ENCODE data around the gene ZNRF1. TPM values are rescaled to one million over a fixed set of nuclear protein-coding genes. Genes with fewer than 3 reads are reported as not detected.

The ZNRF1 gene
- total RNA-seq, 3 donors from 2014 or later: 29.9 to 42.7 (median 39.3) TPM

- intact Hi-C loops (cut with DNase I, micrococcal nuclease): no loop called here
- no peak for TF ChIP-seq CTCF (IDR thresholded peaks at IDR 0.05)
- peak in 1 of 3 donors; percentile 76 for DNase-seq
Observed at GRCh38 chr16:75065521-75066149, 66.8 kb downstream of the ZNRF1 start.

GRCh38 chr16:75066861-75067447 lies 68.1 kb downstream of the ZNRF1 start:
- no peak for ATAC-seq
- intact Hi-C loops (cut with DNase I, micrococcal nuclease): no loop called here
- H3K4me3 ChIP-seq: no peak overlapping the region

More at GRCh38 chr16:75065521-75066149, 66.8 kb downstream of the ZNRF1 start:
- Histone ChIP-seq H3K4me1 (ENCODE audit: low read depth) (peaks cover 31% of the 10 kb centered on the region), H3K36me3 (ENCODE audit: low read depth) (no peaks in the 10 kb centered on the region), H3K4me3 (no peak overlapping the region), H3K9me3 (no peaks in the 10 kb centered on the region)
- ATAC-seq: peak; percentile 82

GRCh38 chr16:75068085-75069031 lies 69.5 kb downstream of the ZNRF1 start:
- no peak for TF ChIP-seq CTCF (IDR thresholded peaks at IDR 0.05)
- no peaks in the 10 kb centered on the region for H3K36me3 ChIP-seq (ENCODE audit: low read depth)
- no peak overlapping the region for H3K4me3 ChIP-seq
- no peak for ATAC-seq
- no peak for DNase-seq
- H3K9me3 ChIP-seq: no peaks in the 10 kb centered on the region
- intact Hi-C loops (cut with DNase I, micrococcal nuclease): no loop called here
- H3K4me1 ChIP-seq (ENCODE audit: low read depth): peaks cover 24% of the 10 kb centered on the region

More at GRCh38 chr16:75066861-75067447, 68.1 kb downstream of the ZNRF1 start:
- no peak for DNase-seq
- Histone ChIP-seq H3K9me3 (no peaks in the 10 kb centered on the region), H3K4me1 (ENCODE audit: low read depth) (peaks cover 28% of the 10 kb centered on the region), H3K36me3 (ENCODE audit: low read depth) (no peaks in the 10 kb centered on the region)
- no peak for TF ChIP-seq CTCF (IDR thresholded peaks at IDR 0.05)

DNA sequence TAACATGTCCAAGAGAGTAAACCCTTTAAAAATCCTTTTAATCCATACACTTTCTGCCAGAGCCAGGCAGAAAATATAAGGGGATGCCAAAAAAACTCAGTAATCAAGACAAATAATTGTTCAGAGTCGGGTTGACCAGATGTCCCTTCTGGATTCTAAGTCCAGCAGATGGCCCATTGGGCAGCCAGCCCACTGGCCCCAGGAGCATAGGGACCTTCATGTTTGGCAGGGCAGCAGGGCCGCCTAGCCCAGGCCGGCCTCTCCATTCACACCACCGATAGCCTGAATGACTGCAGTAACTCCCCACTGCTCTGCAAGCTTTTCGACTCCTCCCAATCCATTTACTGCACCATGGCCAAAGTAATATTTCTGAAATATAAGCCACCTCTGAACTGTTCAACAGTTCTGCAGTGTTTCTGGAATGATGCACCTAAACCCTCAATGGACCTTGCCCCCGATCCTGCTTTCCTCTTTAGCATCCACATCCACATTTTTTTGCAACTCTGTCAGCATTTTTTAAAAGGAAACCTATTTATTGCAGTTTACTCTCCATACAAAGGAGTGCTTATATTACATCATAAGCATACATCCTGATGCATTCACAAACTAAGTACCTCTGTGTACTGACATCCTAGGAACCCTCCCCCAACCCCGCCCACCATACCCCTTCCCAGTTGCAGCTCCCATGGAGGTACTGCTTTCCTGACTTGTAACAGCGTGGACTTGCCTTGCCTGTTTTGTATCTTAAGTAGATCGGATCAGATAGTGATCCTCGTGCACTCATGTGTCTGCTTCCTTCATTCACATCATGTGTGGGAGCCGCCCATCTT lies 71.4 kb downstream of the ZNRF1 start:
- no peaks in the 10 kb centered on the region for H3K9me3 ChIP-seq
- H3K4me1 ChIP-seq (ENCODE audit: low read depth): peaks cover 14% of the 10 kb centered on the region
- intact Hi-C loops (cut with DNase I, micrococcal nuclease): no loop called here
- ATAC-seq (peak; percentile 31), DNase-seq (peak in 2 of 3 donors; percentile 37 to 53)
- no peak for TF ChIP-seq CTCF (IDR thresholded peaks at IDR 0.05)
- H3K4me3 ChIP-seq: no peak overlapping the region
- H3K36me3 ChIP-seq (ENCODE audit: low read depth): no peaks in the 10 kb centered on the region

- DNase-seq (no peak), ATAC-seq (no peak)
- peaks cover 11% of the 10 kb centered on the region for H3K4me1 ChIP-seq (ENCODE audit: low read depth)
- H3K36me3 ChIP-seq (ENCODE audit: low read depth): no peaks in the 10 kb centered on the region
- H3K4me3 ChIP-seq: no peak overlapping the region
- intact Hi-C loops (cut with DNase I, micrococcal nuclease): no loop called here
- no peak for TF ChIP-seq CTCF (IDR thresholded peaks at IDR 0.05)
- no peaks in the 10 kb centered on the region for H3K9me3 ChIP-seq
Observed at GRCh38 chr16:75071621-75072020, 72.8 kb downstream of the ZNRF1 start.
